Activated CD8-positive, alpha-beta T cell treated with anti-CD3 and anti-CD28 coated beads, Interleukin-2, amount 10 ng/mL, durations not matched to agents 7 days and 5 days (primary cell): ENCODE results near the gene RAG2. TPM values are rescaled to one million over a fixed set of nuclear protein-coding genes. Genes with fewer than 3 reads are reported as not detected.

Source experiments
- ATAC-seq: fragments of 150-1000 bp; cut with Tn5 transposase; one replicate; pipeline ENCODE4 v1.10.0; 2021; ENCODE audit warnings: moderate library complexity
- CTCF ChIA-PET: fragments of 350-600 bp; sonication (Branson Sonifier 250); formaldehyde crosslinking; loops from one replicate; lab custom pipeline; 2021; ENCODE audit warnings: antibody characterized with exemption; lab: Charles Lee
- POLR2A ChIA-PET: fragments of 350-600 bp; sonication (Branson Sonifier 250); formaldehyde crosslinking; loops from one replicate; lab custom pipeline; 2021; ENCODE audit warnings: antibody characterized with exemption; lab: Charles Lee
- DNase-seq: peaks from one replicate; pipeline ENCODE4 v3.0.0-alpha.2; 2020
- H3K27ac Mint-ChIP-seq: one replicate; pipeline ENCODE4 v1.8.0; 2021; ENCODE audit warnings: mild to moderate bottlenecking, mixed read lengths
- H3K27me3 Mint-ChIP-seq: one replicate; pipeline ENCODE4 v1.8.0; 2021; ENCODE audit warnings: low read depth, mixed read lengths
- H3K36me3 Mint-ChIP-seq: one replicate; pipeline ENCODE4 v1.8.0; 2021; ENCODE audit warnings: low read depth, mixed read lengths
- H3K4me1 Mint-ChIP-seq: one replicate; pipeline ENCODE4 v1.8.0; 2021; ENCODE audit warnings: low read depth, mixed read lengths
- H3K4me3 Mint-ChIP-seq: one replicate; pipeline ENCODE4 v1.8.0; 2021; ENCODE audit warnings: mild to moderate bottlenecking, mixed read lengths
- H3K9me3 Mint-ChIP-seq: one replicate; pipeline ENCODE4 v1.8.0; 2022; ENCODE audit warnings: mixed read lengths; ENCODE audit not compliant: insufficient read depth
- total RNA-seq, 2 experiments: library from RNA; stranded (reverse); gene quantifications; one replicate each; pipeline ENCODE4 v1.2.3, GENCODE V29; 2021

The RAG2 gene
- total RNA-seq, 2 experiments from 2014 or later: not detected

- CTCF ChIA-PET: interaction anchor here (1.7 kb wide), 1 partner anchor 30 kb away, joined by 4 read pairs; no protein-coding TSS in a partner anchor
- no peak within 1 kb of the TSS for H3K27ac Mint-ChIP-seq
- POLR2A ChIA-PET: no interaction called here
These were observed 3.6 kb downstream of the RAG2 start, which contains the start of gene IFTAP for GRCh38 chr11:36594316-36594989. Gene IFTAP (plus strand): TSS chr11:36594502. CDS start chr11:36610104, 15,602 bp downstream.

GRCh38 chr11:36591433-36591832 lies 6.6 kb downstream of the RAG2 start:
- H3K27ac Mint-ChIP-seq: no peak overlapping the region
- no peak overlapping the region for H3K4me3 Mint-ChIP-seq
- H3K27me3 Mint-ChIP-seq: peaks cover 34% of the 10 kb centered on the region
- peaks cover 6% of the 10 kb centered on the region for H3K4me1 Mint-ChIP-seq
- DNase-seq (no peak), ATAC-seq (no peak)
- ChIA-PET POLR2A (no interaction called here), CTCF (no interaction called here)
- H3K9me3 Mint-ChIP-seq: no peaks in the 10 kb centered on the region
- no peaks in the 10 kb centered on the region for H3K36me3 Mint-ChIP-seq

More at GRCh38 chr11:36594316-36594989, 3.6 kb downstream of the RAG2 start, which contains the start of gene IFTAP:
- Mint-ChIP-seq H3K9me3 (no peaks in the 10 kb centered on the region), H3K4me3 (peak within 1 kb of the TSS; percentile 81), H3K27me3 (peaks cover 34% of the 10 kb centered on the region), H3K4me1 (peaks cover 6% of the 10 kb centered on the region), H3K36me3 (no peaks in the 10 kb centered on the region)
- peak; percentile 27 for DNase-seq
- ATAC-seq: peak; percentile 75

GRCh38 chr11:36590513-36590912 lies 7.5 kb downstream of the RAG2 start:
- Mint-ChIP-seq H3K27ac (no peak overlapping the region), H3K27me3 (peaks cover 32% of the 10 kb centered on the region), H3K4me1 (peaks cover 6% of the 10 kb centered on the region), H3K9me3 (no peaks in the 10 kb centered on the region), H3K36me3 (no peaks in the 10 kb centered on the region), H3K4me3 (no peak overlapping the region)
- ChIA-PET POLR2A (interaction anchor here (0.6 kb wide), 1 partner anchor 44 kb away, joined by 4 read pairs; no protein-coding TSS in a partner anchor), CTCF (no interaction called here)
- DNase-seq: no peak
- ATAC-seq: no peak

- no peaks in the 10 kb centered on the region for H3K36me3 Mint-ChIP-seq
- no peak overlapping the region for H3K27ac Mint-ChIP-seq
- DNase-seq (no peak), ATAC-seq (no peak)
- no peaks in the 10 kb centered on the region for H3K9me3 Mint-ChIP-seq
- no peak overlapping the region for H3K4me3 Mint-ChIP-seq
- ChIA-PET POLR2A (no interaction called here), CTCF (interaction anchor here (0.9 to 2.2 kb wide), 3 partner anchors 12 to 159 kb away, joined by 3 to 8 read pairs (median 7); no protein-coding TSS in a partner anchor)
- H3K27me3 Mint-ChIP-seq: peaks cover 16% of the 10 kb centered on the region
- no peaks in the 10 kb centered on the region for H3K4me1 Mint-ChIP-seq
These were observed 9.9 kb downstream of the RAG2 start for GRCh38 chr11:36588099-36588498.

- H3K9me3 Mint-ChIP-seq: no peaks in the 10 kb centered on the region
- DNase-seq (no peak), ATAC-seq (no peak)
- no peak overlapping the region for H3K4me3 Mint-ChIP-seq
- no peaks in the 10 kb centered on the region for H3K4me1 Mint-ChIP-seq
- peaks cover 10% of the 10 kb centered on the region for H3K27me3 Mint-ChIP-seq
- CTCF ChIA-PET: interaction anchor here (1.0 to 2.2 kb wide), 2 partner anchors 22 to 161 kb away, joined by 3 to 8 read pairs; no protein-coding TSS in a partner anchor
- H3K36me3 Mint-ChIP-seq: no peaks in the 10 kb centered on the region
- no peak overlapping the region for H3K27ac Mint-ChIP-seq
- POLR2A ChIA-PET: no interaction called here
These were observed 11.5 kb downstream of the RAG2 start for GRCh38 chr11:36586543-36586942.

- CTCF ChIA-PET: no interaction called here
- H3K4me1 Mint-ChIP-seq: no peaks in the 10 kb centered on the region
These were observed 14.4 kb downstream of the RAG2 start for GRCh38 chr11:36583667-36584066.

GRCh38 chr11:36581536-36581935 lies 16.5 kb downstream of the RAG2 start:
- DNase-seq (no peak), ATAC-seq (no peak)
- no peaks in the 10 kb centered on the region for H3K4me1 Mint-ChIP-seq
- CTCF ChIA-PET: interaction anchor here (2.0 kb wide), 1 partner anchor 166 kb away, joined by 6 read pairs; no protein-coding TSS in a partner anchor
- H3K27me3 Mint-ChIP-seq: peaks cover 3% of the 10 kb centered on the region
- H3K9me3 Mint-ChIP-seq: no peaks in the 10 kb centered on the region
- POLR2A ChIA-PET: no interaction called here
- no peaks in the 10 kb centered on the region for H3K36me3 Mint-ChIP-seq
- no peak overlapping the region for H3K4me3 Mint-ChIP-seq
- no peak overlapping the region for H3K27ac Mint-ChIP-seq

More at GRCh38 chr11:36583667-36584066, 14.4 kb downstream of the RAG2 start:
- ATAC-seq (no peak), DNase-seq (no peak)
- Mint-ChIP-seq H3K27me3 (no peaks in the 10 kb centered on the region), H3K9me3 (no peaks in the 10 kb centered on the region), H3K36me3 (no peaks in the 10 kb centered on the region), H3K27ac (no peak overlapping the region), H3K4me3 (no peak overlapping the region)
- POLR2A ChIA-PET: no interaction called here

- DNase-seq (no peak), ATAC-seq (no peak)
- Mint-ChIP-seq H3K4me1 (no peaks in the 10 kb centered on the region), H3K4me3 (no peak overlapping the region), H3K36me3 (no peaks in the 10 kb centered on the region), H3K27ac (no peak overlapping the region), H3K27me3 (peaks cover 5% of the 10 kb centered on the region), H3K9me3 (no peaks in the 10 kb centered on the region)
- CTCF ChIA-PET: interaction anchor here (0.8 to 3.8 kb wide), 2 partner anchors 14 to 168 kb away, joined by 4 to 21 read pairs; no protein-coding TSS in a partner anchor
- POLR2A ChIA-PET: no interaction called here
These were observed 19.6 kb downstream of the RAG2 start for GRCh38 chr11:36578458-36578857.

GRCh38 chr11:36577859-36578258 lies 20.2 kb downstream of the RAG2 start:
- ATAC-seq (no peak), DNase-seq (no peak)
- Mint-ChIP-seq H3K27me3 (peaks cover 5% of the 10 kb centered on the region), H3K4me1 (no peaks in the 10 kb centered on the region), H3K36me3 (no peaks in the 10 kb centered on the region), H3K4me3 (no peak overlapping the region), H3K9me3 (no peaks in the 10 kb centered on the region), H3K27ac (no peak overlapping the region)
- ChIA-PET CTCF (interaction anchor here (0.8 to 3.8 kb wide), 2 partner anchors 14 to 169 kb away, joined by 4 to 21 read pairs; no protein-coding TSS in a partner anchor), POLR2A (no interaction called here)

GRCh38 chr11:36577373-36577772 lies 20.7 kb downstream of the RAG2 start:
- no peaks in the 10 kb centered on the region for H3K36me3 Mint-ChIP-seq
- H3K27ac Mint-ChIP-seq: no peak overlapping the region
- DNase-seq (no peak), ATAC-seq (no peak)
- no peaks in the 10 kb centered on the region for H3K9me3 Mint-ChIP-seq
- H3K4me3 Mint-ChIP-seq: no peak overlapping the region
- POLR2A ChIA-PET: no interaction called here
- H3K4me1 Mint-ChIP-seq: no peaks in the 10 kb centered on the region
- CTCF ChIA-PET: interaction anchor here (2.5 to 3.8 kb wide), 2 partner anchors 13 to 170 kb away, joined by 12 to 21 read pairs; no protein-coding TSS in a partner anchor
- peaks cover 5% of the 10 kb centered on the region for H3K27me3 Mint-ChIP-seq

- POLR2A ChIA-PET: no interaction called here
These were observed 23.6 kb downstream of the RAG2 start for GRCh38 chr11:36574486-36574885.

GRCh38 chr11:36569095-36569494 lies 28.9 kb downstream of the RAG2 start:
- ATAC-seq (no peak), DNase-seq (no peak)
- ChIA-PET POLR2A (no interaction called here), CTCF (no interaction called here)
- H3K4me1 Mint-ChIP-seq: peaks cover 4% of the 10 kb centered on the region
- H3K36me3 Mint-ChIP-seq: no peaks in the 10 kb centered on the region
- peaks cover 48% of the 10 kb centered on the region for H3K27me3 Mint-ChIP-seq
- no peaks in the 10 kb centered on the region for H3K9me3 Mint-ChIP-seq
- no peak overlapping the region for H3K27ac Mint-ChIP-seq
- H3K4me3 Mint-ChIP-seq: no peak overlapping the region

More at GRCh38 chr11:36574486-36574885, 23.6 kb downstream of the RAG2 start:
- CTCF ChIA-PET: interaction anchor here (1.1 to 1.2 kb wide), 2 partner anchors 128 to 172 kb away, joined by 4 to 5 read pairs; no protein-coding TSS in a partner anchor
- Mint-ChIP-seq H3K27ac (no peak overlapping the region), H3K27me3 (peaks cover 23% of the 10 kb centered on the region), H3K4me3 (no peak overlapping the region), H3K36me3 (no peaks in the 10 kb centered on the region), H3K4me1 (no peaks in the 10 kb centered on the region), H3K9me3 (no peaks in the 10 kb centered on the region)
- ATAC-seq (no peak), DNase-seq (no peak)
